Hepatocyte (in vitro differentiated cells): ENCODE results near the gene POMP. TPM values are rescaled to one million over a fixed set of nuclear protein-coding genes. Genes with fewer than 3 reads are reported as not detected.
"Not testable (repeated sequence)": the region's sequence is repeated elsewhere in the genome, so short reads cannot be mapped to it uniquely, and the experiment has no call there.

ENCODE experiments used
- DNase-seq: peaks from one replicate; pipeline ENCODE4 v3.0.0-alpha.2; 2016; ENCODE audit warnings: low spot score
- H2AFZ ChIP-seq: fragments of 200-600 bp; sonication (generic); 2 replicates; pipeline ENCODE4 v1.6.0; 2016; ENCODE audit warnings: antibody characterized with exemption, mild to moderate bottlenecking
- H3K27ac ChIP-seq: fragments of 200-600 bp; sonication (generic); 2 replicates; pipeline ENCODE4 v1.5.1; 2016; ENCODE audit warnings: mild to moderate bottlenecking
- H3K27me3 ChIP-seq: fragments of 200-600 bp; sonication (generic); 2 replicates; pipeline ENCODE4 v1.6.1; 2016
- H3K36me3 ChIP-seq: fragments of 200-600 bp; sonication (generic); replicated peaks from 2 replicates; pipeline ENCODE4 v1.5.1; 2016; ENCODE audit warnings: low read depth; ENCODE audit not compliant: insufficient read depth
- H3K4me1 ChIP-seq: fragments of 200-600 bp; sonication (generic); 2 replicates; pipeline ENCODE4 v1.5.1; 2016; ENCODE audit warnings: mild to moderate bottlenecking, moderate library complexity; ENCODE audit not compliant: insufficient read depth
- H3K4me2 ChIP-seq: fragments of 200-600 bp; sonication (generic); 2 replicates; pipeline ENCODE4 v1.6.0; 2016
- H3K4me3 ChIP-seq: fragments of 200-600 bp; sonication (generic); 2 replicates; pipeline ENCODE4 v1.5.1; 2016; ENCODE audit warnings: mild to moderate bottlenecking
- H3K79me2 ChIP-seq: fragments of 200-600 bp; sonication (generic); 2 replicates; pipeline ENCODE4 v1.6.0; 2017; ENCODE audit warnings: mild to moderate bottlenecking
- H3K9me2 ChIP-seq: fragments of 200-600 bp; sonication (generic); replicated peaks from 2 replicates; pipeline ENCODE4 v1.6.0; 2017; ENCODE audit warnings: mild to moderate bottlenecking; ENCODE audit not compliant: insufficient read depth
- H3K9me3 ChIP-seq: fragments of 200-600 bp; sonication (generic); 2 replicates; pipeline ENCODE4 v1.5.1; 2016; ENCODE audit warnings: low read depth, mild to moderate bottlenecking
- H4K20me1 ChIP-seq: fragments of 200-600 bp; sonication (generic); 2 replicates; pipeline ENCODE4 v1.6.0; 2016; ENCODE audit warnings: mild to moderate bottlenecking; ENCODE audit not compliant: insufficient read depth, poor library complexity, severe bottlenecking
- EZH2 ChIP-seq: fragments of 200-600 bp; sonication (generic); IDR thresholded peaks from 2 replicates; pipeline ENCODE4 v1.6.1; 2016; ENCODE audit warnings: antibody characterized with exemption, mild to moderate bottlenecking, borderline replicate concordance
- EZH2phosphoT487 ChIP-seq: fragments of 200-600 bp; sonication (generic); IDR thresholded peaks from one replicate; pipeline ENCODE4 v1.6.1; 2018; ENCODE audit warnings: antibody characterized with exemption, mild to moderate bottlenecking, low read depth, moderate library complexity; ENCODE audit not compliant: unreplicated experiment, severe bottlenecking
- WGBS: methylation state at CpG from one replicate; pipeline ENCODE4 v1.1.6; 2016; ENCODE audit warnings: low lambda C conversion rate; ENCODE audit errors: missing lambda C conversion rate; 5-methylcytosine and 5-hydroxymethylcytosine counted together
- polyA plus RNA-seq: library from polyadenylated mRNA; unstranded; fragments of >200 nt; fragmentation: Nextera tagmentation; extraction: Ambion mirVana; gene quantifications from 2 replicates; pipeline ENCODE4 v1.2.1, GENCODE V29; 2016
- total RNA-seq: library from RNA; depleted of rRNA; stranded (reverse); fragments of >200 nt; gene quantifications from 2 replicates; pipeline ENCODE4 v1.2.3, GENCODE V29; 2014
- TF ChIP-seq, protein P1 (sequence below): fragments of 200-600 bp; sonication (generic); IDR thresholded peaks from 2 replicates; pipeline ENCODE4 v1.5.1; 2016; ENCODE audit warnings: antibody characterized with exemption, mild to moderate bottlenecking; ENCODE audit not compliant: poor library complexity

The POMP gene
- total and polyA plus RNA-seq, 2 experiments from 2014 or later = 88.1 to 198 TPM

- Histone ChIP-seq H3K9me2 (no peaks in the 10 kb centered on the region), H3K4me3 (no peak overlapping the region), H3K27me3 (no peaks in the 10 kb centered on the region), H3K27ac (no peak overlapping the region), H4K20me1 (no peaks in the 10 kb centered on the region), H3K36me3 (no peaks in the 10 kb centered on the region), H3K4me2 (no peak overlapping the region), H3K4me1 (no peaks in the 10 kb centered on the region), H3K79me2 (no peaks in the 10 kb centered on the region), H3K9me3 (no peaks in the 10 kb centered on the region), H2AFZ (no peak overlapping the region)
- peak; percentile 11 for DNase-seq
- TF ChIP-seq EZH2phosphoT487 = no peak
- TF ChIP-seq, protein P1, sequence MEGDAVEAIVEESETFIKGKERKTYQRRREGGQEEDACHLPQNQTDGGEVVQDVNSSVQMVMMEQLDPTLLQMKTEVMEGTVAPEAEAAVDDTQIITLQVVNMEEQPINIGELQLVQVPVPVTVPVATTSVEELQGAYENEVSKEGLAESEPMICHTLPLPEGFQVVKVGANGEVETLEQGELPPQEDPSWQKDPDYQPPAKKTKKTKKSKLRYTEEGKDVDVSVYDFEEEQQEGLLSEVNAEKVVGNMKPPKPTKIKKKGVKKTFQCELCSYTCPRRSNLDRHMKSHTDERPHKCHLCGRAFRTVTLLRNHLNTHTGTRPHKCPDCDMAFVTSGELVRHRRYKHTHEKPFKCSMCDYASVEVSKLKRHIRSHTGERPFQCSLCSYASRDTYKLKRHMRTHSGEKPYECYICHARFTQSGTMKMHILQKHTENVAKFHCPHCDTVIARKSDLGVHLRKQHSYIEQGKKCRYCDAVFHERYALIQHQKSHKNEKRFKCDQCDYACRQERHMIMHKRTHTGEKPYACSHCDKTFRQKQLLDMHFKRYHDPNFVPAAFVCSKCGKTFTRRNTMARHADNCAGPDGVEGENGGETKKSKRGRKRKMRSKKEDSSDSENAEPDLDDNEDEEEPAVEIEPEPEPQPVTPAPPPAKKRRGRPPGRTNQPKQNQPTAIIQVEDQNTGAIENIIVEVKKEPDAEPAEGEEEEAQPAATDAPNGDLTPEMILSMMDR = peak; percentile 50
- TF ChIP-seq EZH2 = no peak
- WGBS = 91% methylated on average over 1 of the region's 1 CpG
These were observed 20.7 kb downstream of the POMP start for GRCh38 chr13:28679628-28680027.

- Histone ChIP-seq H2AFZ (no peak overlapping the region), H3K4me1 (no peaks in the 10 kb centered on the region), H3K27me3 (no peaks in the 10 kb centered on the region), H3K9me3 (no peaks in the 10 kb centered on the region), H4K20me1 (no peaks in the 10 kb centered on the region), H3K79me2 (no peaks in the 10 kb centered on the region), H3K4me2 (no peak overlapping the region), H3K9me2 (no peaks in the 10 kb centered on the region), H3K4me3 (no peak overlapping the region), H3K27ac (no peak overlapping the region), H3K36me3 (no peaks in the 10 kb centered on the region)
- no peak for TF ChIP-seq EZH2
- no peak for TF ChIP-seq EZH2phosphoT487
- TF ChIP-seq, protein P1 = no peak
- 97% methylated on average over 2 of the region's 2 CpGs for WGBS
- DNase-seq = no peak
These were observed 21.6 kb downstream of the POMP start for GRCh38 chr13:28680541-28680940.

- 85% methylated on average over 8 of the region's 8 CpGs for WGBS
- H2AFZ ChIP-seq, H3K27me3 ChIP-seq, H3K4me3 ChIP-seq, H3K9me2 ChIP-seq, H3K79me2 ChIP-seq, H3K9me3 ChIP-seq, H3K27ac ChIP-seq, H3K36me3 ChIP-seq, H4K20me1 ChIP-seq, H3K4me1 ChIP-seq, DNase-seq, H3K4me2 ChIP-seq: not testable (repeated sequence)
- TF ChIP-seq, protein P1 = peak; percentile 9
These were observed 24.2 kb downstream of the POMP start for GRCh38 chr13:28683169-28683568.

GRCh38 chr13:28684257-28684656, 25.3 kb downstream of the POMP start:
- Histone ChIP-seq H3K27me3 (no peaks in the 10 kb centered on the region), H3K4me3 (no peak overlapping the region), H3K4me2 (no peak overlapping the region), H4K20me1 (no peaks in the 10 kb centered on the region), H3K4me1 (no peaks in the 10 kb centered on the region), H3K79me2 (no peaks in the 10 kb centered on the region), H3K27ac (no peak overlapping the region), H2AFZ (no peak overlapping the region), H3K9me2 (no peaks in the 10 kb centered on the region), H3K36me3 (no peaks in the 10 kb centered on the region), H3K9me3 (no peaks in the 10 kb centered on the region)
- no peak for TF ChIP-seq EZH2phosphoT487
- TF ChIP-seq EZH2 = no peak
- TF ChIP-seq, protein P1 = no peak
- WGBS = 57% methylated on average over 7 of the region's 7 CpGs
- DNase-seq = peak; percentile 21
